GM23248 (cell line): ENCODE measurements around the gene ASCL5. TPM values are rescaled to one million over a fixed set of nuclear protein-coding genes. Genes with fewer than 3 reads are reported as not detected.

Experiments used
- DNase-seq: peaks from one replicate; pipeline ENCODE4 v3.0.0-alpha.2; 2015
- H2AFZ ChIP-seq: fragments of 200-600 bp; sonication (generic); 2 replicates; pipeline ENCODE4 v1.6.1; 2016; ENCODE audit warnings: antibody characterized with exemption
- H3F3A ChIP-seq: fragments of 200-600 bp; sonication (generic); 2 replicates; pipeline ENCODE4 v1.6.1; 2016; ENCODE audit warnings: mild to moderate bottlenecking, antibody characterized with exemption, mixed run types; ENCODE audit not compliant: insufficient read depth
- H3K27ac ChIP-seq: fragments of 200-600 bp; sonication (generic); 2 replicates; pipeline ENCODE4 v1.5.1; 2016; ENCODE audit warnings: mild to moderate bottlenecking
- H3K27me3 ChIP-seq: fragments of 200-600 bp; sonication (generic); replicated peaks from 2 replicates; pipeline ENCODE4 v1.6.1; 2016; ENCODE audit warnings: mild to moderate bottlenecking; ENCODE audit not compliant: insufficient read depth
- H3K36me3 ChIP-seq: fragments of 200-600 bp; sonication (generic); 2 replicates; pipeline ENCODE4 v1.6.1; 2016; ENCODE audit warnings: low read depth, mild to moderate bottlenecking
- H3K4me1 ChIP-seq: fragments of 200-600 bp; sonication (generic); 2 replicates; pipeline ENCODE4 v1.6.1; 2016; ENCODE audit warnings: mild to moderate bottlenecking; ENCODE audit not compliant: insufficient read depth
- H3K4me2 ChIP-seq: fragments of 200-600 bp; sonication (generic); one replicate; pipeline ENCODE4 v1.6.1; 2016; ENCODE audit warnings: mild to moderate bottlenecking; ENCODE audit not compliant: unreplicated experiment
- H3K4me3 ChIP-seq: fragments of 200-600 bp; sonication (generic); 2 replicates; pipeline ENCODE4 v1.5.1; 2016; ENCODE audit warnings: mild to moderate bottlenecking
- H3K79me2 ChIP-seq: fragments of 200-600 bp; sonication (generic); 2 replicates; pipeline ENCODE4 v1.6.1; 2016; ENCODE audit warnings: mild to moderate bottlenecking; ENCODE audit not compliant: insufficient read depth
- H3K9ac ChIP-seq: fragments of 200-600 bp; sonication (generic); 2 replicates; pipeline ENCODE4 v1.6.1; 2016; ENCODE audit warnings: mild to moderate bottlenecking
- H3K9me2 ChIP-seq: fragments of 200-600 bp; sonication (generic); 2 replicates; pipeline ENCODE4 v1.6.1; 2016; ENCODE audit warnings: mixed run types, mild to moderate bottlenecking, moderate library complexity; ENCODE audit not compliant: insufficient read depth
- H3K9me3 ChIP-seq: fragments of 200-600 bp; sonication (generic); one replicate; pipeline ENCODE4 v1.6.1; 2017; ENCODE audit warnings: low read depth
- H4K20me1 ChIP-seq: fragments of 200-600 bp; sonication (generic); 2 replicates; pipeline ENCODE4 v1.6.0; 2016; ENCODE audit not compliant: insufficient read depth
- EZH2 ChIP-seq: fragments of 200-600 bp; sonication (generic); IDR thresholded peaks from 2 replicates; pipeline ENCODE4 v1.6.1; 2018; ENCODE audit warnings: antibody characterized with exemption, mild to moderate bottlenecking; ENCODE audit not compliant: insufficient read depth, poor library complexity, severe bottlenecking
- EZH2phosphoT487 ChIP-seq: fragments of 200-600 bp; sonication (generic); IDR thresholded peaks from 2 replicates; pipeline ENCODE4 v1.6.1; 2018; ENCODE audit warnings: antibody characterized with exemption, moderate library complexity, mild to moderate bottlenecking, low read depth; ENCODE audit not compliant: insufficient read depth
- WGBS, 2 experiments: methylation state at CpG; one replicate each; pipeline ENCODE4 v1.1.6; 2015 to 2017; ENCODE audit warnings: low lambda C conversion rate in 2 of 2, low coverage in 1 of 2; ENCODE audit errors: missing lambda C conversion rate in 2 of 2; 5-methylcytosine and 5-hydroxymethylcytosine counted together
- in situ Hi-C: fragments of 300-500 bp; cut with MboI; formaldehyde crosslinking; loops from 2 replicates; pipeline ENCODE4 v1.15.0; 2020
- polyA plus RNA-seq: library from polyadenylated mRNA; unstranded; fragments of >200 nt; fragmentation: Nextera tagmentation; extraction: Ambion mirVana; gene quantifications from 2 replicates; pipeline ENCODE4 v1.2.1, GENCODE V29; 2016
- total RNA-seq: library from RNA; depleted of rRNA; stranded (reverse); fragments of >200 nt; shearing (Covaris generic); gene quantifications from 2 replicates; pipeline ENCODE4 v1.2.3, GENCODE V29; 2014

Gene ASCL5
- total and polyA plus RNA-seq, 2 experiments from 2014 or later = not detected

GRCh38 chr1:201110138-201110537 is 16.8 kb downstream of the ASCL5 start:
- Histone ChIP-seq H4K20me1 (no peaks in the 10 kb centered on the region), H3F3A (no peaks in the 10 kb centered on the region), H3K4me3 (no peak overlapping the region), H3K27ac (no peak overlapping the region), H3K27me3 (peaks cover 5% of the 10 kb centered on the region), H3K4me1 (no peaks in the 10 kb centered on the region), H2AFZ (no peak overlapping the region), H3K79me2 (no peaks in the 10 kb centered on the region), H3K9ac (no peak overlapping the region), H3K9me3 (no peaks in the 10 kb centered on the region), H3K9me2 (no peaks in the 10 kb centered on the region), H3K36me3 (no peaks in the 10 kb centered on the region), H3K4me2 (no peak overlapping the region)
- 55 to 70% methylated on average over 9 to 10 of the region's 10 CpGs for WGBS, 2 experiments
- TF ChIP-seq EZH2phosphoT487 = no peak
- no peak for TF ChIP-seq EZH2
- no peak for DNase-seq
- in situ Hi-C loops = no loop called here

GRCh38 chr1:201109651-201110050 is 17.3 kb downstream of the ASCL5 start:
- Histone ChIP-seq H2AFZ (no peak overlapping the region), H3K4me2 (no peak overlapping the region), H3K4me1 (no peaks in the 10 kb centered on the region), H4K20me1 (no peaks in the 10 kb centered on the region), H3K9me2 (no peaks in the 10 kb centered on the region), H3K27me3 (peaks cover 10% of the 10 kb centered on the region), H3K9me3 (no peaks in the 10 kb centered on the region), H3K27ac (no peak overlapping the region), H3K79me2 (no peaks in the 10 kb centered on the region), H3K4me3 (no peak overlapping the region), H3K36me3 (no peaks in the 10 kb centered on the region), H3K9ac (no peak overlapping the region), H3F3A (no peaks in the 10 kb centered on the region)
- TF ChIP-seq EZH2 (no peak), EZH2phosphoT487 (no peak)
- in situ Hi-C loops = no loop called here
- no peak for DNase-seq
- WGBS, 2 experiments = 89 to 92% methylated on average over 1 of the region's 1 CpG

GRCh38 chr1:201108614-201109013 is 18.4 kb downstream of the ASCL5 start:
- no peak for DNase-seq
- Histone ChIP-seq H3K4me1 (no peaks in the 10 kb centered on the region), H3K9ac (no peak overlapping the region), H3K27me3 (peaks cover 20% of the 10 kb centered on the region), H3K36me3 (no peaks in the 10 kb centered on the region), H3K4me2 (no peak overlapping the region), H3K79me2 (no peaks in the 10 kb centered on the region), H3K9me2 (no peaks in the 10 kb centered on the region), H3K27ac (no peak overlapping the region), H3F3A (no peaks in the 10 kb centered on the region), H2AFZ (no peak overlapping the region), H3K4me3 (no peak overlapping the region), H3K9me3 (no peaks in the 10 kb centered on the region), H4K20me1 (no peaks in the 10 kb centered on the region)
- 92 to 100% methylated on average over 1 of the region's 1 CpG for WGBS, 2 experiments
- in situ Hi-C loops = no loop called here
- TF ChIP-seq EZH2phosphoT487 (no peak), EZH2 (no peak)

GRCh38 chr1:201105688-201106087 is 21.3 kb downstream of the ASCL5 start:
- no peak overlapping the region for H3K9ac ChIP-seq
- H3K4me1 ChIP-seq = no peaks in the 10 kb centered on the region
- DNase-seq = no peak
- peaks cover 33% of the 10 kb centered on the region for H3K27me3 ChIP-seq
- H3K4me3 ChIP-seq = no peak overlapping the region
- whole genome bisulfite sequencing, 2 experiments = 28 to 32% methylated on average over 4 to 5 of the region's 5 CpGs
- no peaks in the 10 kb centered on the region for H4K20me1 ChIP-seq
- no peaks in the 10 kb centered on the region for H3K9me3 ChIP-seq
- in situ Hi-C loops = no loop called here
- TF ChIP-seq EZH2phosphoT487 (no peak), EZH2 (no peak)
- H3F3A ChIP-seq = no peaks in the 10 kb centered on the region
- H3K79me2 ChIP-seq = no peaks in the 10 kb centered on the region
- H3K9me2 ChIP-seq = no peaks in the 10 kb centered on the region
- no peak overlapping the region for H3K27ac ChIP-seq
- H2AFZ ChIP-seq = no peak overlapping the region
- H3K4me2 ChIP-seq = no peak overlapping the region
- no peaks in the 10 kb centered on the region for H3K36me3 ChIP-seq

- WGBS, 2 experiments = 0% methylated on average over 1 of the region's 1 CpG
- Histone ChIP-seq H3K36me3 (no peaks in the 10 kb centered on the region), H3K4me1 (no peaks in the 10 kb centered on the region), H3K9me2 (no peaks in the 10 kb centered on the region), H3K4me2 (no peak overlapping the region), H3F3A (no peaks in the 10 kb centered on the region), H3K9ac (no peak overlapping the region), H3K27ac (no peak overlapping the region), H3K4me3 (no peak overlapping the region), H3K79me2 (no peaks in the 10 kb centered on the region), H3K9me3 (no peaks in the 10 kb centered on the region), H3K27me3 (peaks cover 45% of the 10 kb centered on the region), H2AFZ (no peak overlapping the region), H4K20me1 (no peaks in the 10 kb centered on the region)
- no peak for DNase-seq
- in situ Hi-C loops = no loop called here
- no peak for TF ChIP-seq EZH2
- no peak for TF ChIP-seq EZH2phosphoT487
Observed at GRCh38 chr1:201104141-201104540, 22.8 kb downstream of the ASCL5 start.
